OCI-LY7 (cell line): ENCODE results near the gene TCAF1. TPM values are rescaled to one million over a fixed set of nuclear protein-coding genes. Genes with fewer than 3 reads are reported as not detected.

Source experiments
- BruUV-seq: library from RNA; stranded (reverse); fragments of 400-500 nt; replicated peaks from 2 replicates; lab custom pipeline; 2021; lab: Mats Ljungman, UMichigan
- CTCF ChIA-PET: fragments of 300-600 bp; sonication (Branson Sonifier 250); formaldehyde crosslinking; loops from one replicate; lab custom pipeline; 2022; ENCODE audit warnings: antibody characterized with exemption; ENCODE audit not compliant: unreplicated experiment; lab: Charles Lee
- POLR2A ChIA-PET: fragments of 300-600 bp; sonication (Branson Sonifier 250); formaldehyde crosslinking; loops from one replicate; lab custom pipeline; 2022; ENCODE audit warnings: antibody characterized with exemption; lab: Charles Lee
- DNase-seq: peaks from one replicate; pipeline ENCODE4 v3.0.0-alpha.2; 2015; ENCODE audit warnings: low spot score
- H2AFZ ChIP-seq: fragments of 200-600 bp; sonication (generic), shearing (Covaris generic); 2 replicates; pipeline ENCODE4 v1.6.1; 2014; ENCODE audit warnings: mild to moderate bottlenecking, antibody characterized with exemption, low read length, moderate library complexity
- H3K27ac ChIP-seq: fragments of 200-600 bp; sonication (generic); 2 replicates; pipeline ENCODE4 v1.5.1; 2014; ENCODE audit warnings: mixed run types, low read depth, mild to moderate bottlenecking, moderate library complexity, low read length, inconsistent platforms; ENCODE audit not compliant: poor library complexity, severe bottlenecking
- H3K36me3 ChIP-seq: fragments of 200-600 bp; sonication (generic); 2 replicates; pipeline ENCODE4 v1.6.1; 2014; ENCODE audit warnings: mild to moderate bottlenecking, antibody characterized with exemption, low read length, moderate library complexity, mixed read lengths; ENCODE audit not compliant: insufficient read depth
- H3K4me1 ChIP-seq: fragments of 200-600 bp; sonication (generic); 2 replicates; pipeline ENCODE4 v1.5.1; 2014; ENCODE audit warnings: mild to moderate bottlenecking, low read length; ENCODE audit not compliant: insufficient read depth, poor library complexity, severe bottlenecking
- H3K4me2 ChIP-seq: fragments of 200-600 bp; sonication (generic); 2 replicates; pipeline ENCODE4 v1.6.1; 2014; ENCODE audit warnings: mild to moderate bottlenecking, low read length
- H3K4me3 ChIP-seq: fragments of 200-600 bp; sonication (generic); 2 replicates; pipeline ENCODE4 v1.5.1; 2014; ENCODE audit warnings: mild to moderate bottlenecking, low read depth, low read length; ENCODE audit not compliant: poor library complexity, severe bottlenecking
- H3K79me2 ChIP-seq: fragments of 200-600 bp; sonication (generic); 2 replicates; pipeline ENCODE4 v1.6.1; 2016; ENCODE audit warnings: low read depth, mild to moderate bottlenecking, low read length, moderate library complexity, mixed read lengths; ENCODE audit not compliant: insufficient read depth
- H3K9me2 ChIP-seq: fragments of 200-600 bp; sonication (generic); 2 replicates; pipeline ENCODE4 v1.6.1; 2016; ENCODE audit warnings: mild to moderate bottlenecking, low read length, mixed read lengths; ENCODE audit not compliant: insufficient read depth
- H3K9me3 ChIP-seq: fragments of 200-600 bp; sonication (generic); 2 replicates; pipeline ENCODE4 v1.6.1; 2014; ENCODE audit warnings: mild to moderate bottlenecking, mixed run types, low read length, mixed read lengths
- H4K20me1 ChIP-seq: fragments of 200-600 bp; sonication (generic); 2 replicates; pipeline ENCODE4 v1.6.1; 2014; ENCODE audit warnings: mild to moderate bottlenecking, antibody characterized with exemption, low read length, moderate library complexity, mixed read lengths; ENCODE audit not compliant: insufficient read depth
- CTCF ChIP-seq: fragments of 200-600 bp; sonication (generic); conservative IDR thresholded peaks from 2 replicates; pipeline ENCODE4 v1.5.1; 2014; ENCODE audit warnings: mild to moderate bottlenecking, antibody characterized with exemption, low read length, moderate library complexity, mixed read lengths
- EZH2phosphoT487 ChIP-seq: fragments of 200-600 bp; sonication (generic); IDR thresholded peaks from 2 replicates; pipeline ENCODE4 v1.6.1; 2018; ENCODE audit warnings: low read depth, borderline replicate concordance, mild to moderate bottlenecking, mixed run types, antibody characterized with exemption, low read length, moderate library complexity, mixed read lengths
- intact Hi-C: fragments of 100-400 bp; cut with micrococcal nuclease; formaldehyde crosslinking; loops from one replicate; pipeline ENCODE4 v1.10.0; 2022; ENCODE audit not compliant: unreplicated experiment
- total RNA-seq, 2 experiments: library from RNA; depleted of rRNA in 1 of 2; stranded (reverse); fragments of >200 nt in 1 of 2; shearing (Covaris generic) in 1 of 2; gene quantifications; 2 replicates each; pipeline ENCODE4 v1.2.3, GENCODE V29; 2014 to 2022

Gene TCAF1
- total RNA-seq, 2 experiments from 2014 or later = 3.3 to 5.5 TPM

DNA sequence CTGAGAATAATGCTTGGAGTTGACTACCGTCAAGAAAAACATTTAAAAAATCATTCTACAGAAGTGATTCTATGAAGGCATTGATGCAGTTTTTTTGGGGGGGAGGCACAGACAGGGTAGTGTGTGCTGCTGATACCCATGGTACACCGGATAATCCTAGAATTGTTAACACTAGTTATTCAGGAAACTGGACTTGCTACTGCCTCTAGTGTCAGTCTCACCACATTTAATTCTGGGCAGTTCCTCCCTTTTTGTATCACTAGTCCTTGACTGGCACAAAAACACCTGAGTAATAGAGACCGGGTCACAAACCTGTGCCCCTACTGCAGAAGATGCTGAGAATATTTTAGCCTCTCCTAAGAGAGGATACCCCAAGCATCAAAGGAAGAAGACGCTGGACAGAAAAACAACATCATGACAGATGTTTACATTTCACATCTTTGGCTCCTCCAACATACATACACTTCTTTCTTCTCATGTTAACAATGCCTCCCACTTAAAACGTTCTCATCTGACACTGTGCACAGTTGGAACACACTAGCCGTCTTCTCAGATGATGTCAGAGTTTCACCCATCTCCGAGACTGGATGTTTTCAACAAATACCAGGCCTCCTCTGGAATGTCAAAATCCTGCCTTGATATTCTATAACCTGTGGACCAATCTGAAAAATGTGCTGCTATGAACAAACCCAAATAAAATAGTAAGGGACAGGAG is 13.1 kb upstream of the TCAF1 start:
- Histone ChIP-seq H2AFZ (no peak overlapping the region), H3K27ac (no peak overlapping the region), H3K36me3 (no peaks in the 10 kb centered on the region), H3K79me2 (no peaks in the 10 kb centered on the region), H3K9me3 (no peaks in the 10 kb centered on the region), H3K4me1 (no peaks in the 10 kb centered on the region), H4K20me1 (no peaks in the 10 kb centered on the region), H3K9me2 (no peaks in the 10 kb centered on the region), H3K4me3 (no peak overlapping the region), H3K4me2 (no peak overlapping the region)
- intact Hi-C loops = no loop called here
- no TSS peak for BruUV-seq
- POLR2A ChIA-PET = no interaction called here
- CTCF ChIA-PET = no interaction called here
- no peak for DNase-seq
- TF ChIP-seq CTCF = no peak
- no peak for TF ChIP-seq EZH2phosphoT487

GRCh38 chr7:143913945-143914615 is 12.1 kb upstream of the TCAF1 start:
- H3K79me2 ChIP-seq = no peaks in the 10 kb centered on the region
- H3K4me1 ChIP-seq = no peaks in the 10 kb centered on the region
- BruUV-seq = no TSS peak
- no peak for TF ChIP-seq CTCF
- TF ChIP-seq EZH2phosphoT487 = no peak
- intact Hi-C loops = no loop called here
- H4K20me1 ChIP-seq = no peaks in the 10 kb centered on the region
- no peaks in the 10 kb centered on the region for H3K9me2 ChIP-seq
- H3K4me2 ChIP-seq = no peak overlapping the region
- ChIA-PET CTCF (no interaction called here), POLR2A (interaction anchor here (0.7 kb wide), 1 partner anchor 196 kb away, joined by 3 read pairs; no protein-coding TSS in a partner anchor)
- no peak overlapping the region for H3K4me3 ChIP-seq
- no peak for DNase-seq
- H3K36me3 ChIP-seq = no peaks in the 10 kb centered on the region
- no peak overlapping the region for H2AFZ ChIP-seq
- no peak overlapping the region for H3K27ac ChIP-seq
- no peaks in the 10 kb centered on the region for H3K9me3 ChIP-seq
